Skeletal muscle satellite cell (primary cell): ENCODE data around the gene MORF4L2.
"Not testable (repeated sequence)": the region's sequence is repeated elsewhere in the genome, so short reads cannot be mapped to it uniquely, and the experiment has no call there.

ENCODE experiments used
- H3K27me3 ChIP-seq: 2 replicates; pipeline ENCODE4 v1.7.0; 2013; ENCODE audit warnings: low read length; ENCODE audit not compliant: control insufficient read depth, insufficient read depth
- H3K36me3 ChIP-seq: 2 replicates; pipeline ENCODE4 v1.7.0; 2013; ENCODE audit warnings: mild to moderate bottlenecking, control low read depth, low read length; ENCODE audit not compliant: insufficient read depth
- H3K4me1 ChIP-seq: 2 replicates; pipeline ENCODE4 v1.7.0; 2013; ENCODE audit warnings: low read length; ENCODE audit not compliant: control insufficient read depth, insufficient read depth
- H3K4me2 ChIP-seq: 2 replicates; pipeline ENCODE4 v1.7.0; 2013; ENCODE audit warnings: mild to moderate bottlenecking, low read length
- H3K4me3 ChIP-seq: 2 replicates; pipeline ENCODE4 v1.7.0; 2013; ENCODE audit warnings: low read length
- H3K9ac ChIP-seq: 2 replicates; pipeline ENCODE4 v1.7.0; 2013; ENCODE audit warnings: mild to moderate bottlenecking, low read depth, low read length, moderate library complexity
- H3K9me3 ChIP-seq: replicated peaks from 2 replicates; pipeline ENCODE4 v1.7.0; 2013; ENCODE audit warnings: mild to moderate bottlenecking, control low read depth, low read length

MORF4L2 gene

GRCh38 chrX:103647630-103648029 is 38.9 kb downstream of the MORF4L2 start:
- no peak overlapping the region for H3K9ac ChIP-seq
- no peaks in the 10 kb centered on the region for H3K36me3 ChIP-seq
- peaks cover 4% of the 10 kb centered on the region for H3K27me3 ChIP-seq
- H3K9me3 ChIP-seq: no peaks in the 10 kb centered on the region
- H3K4me1 ChIP-seq: peaks cover 5% of the 10 kb centered on the region
- H3K4me3 ChIP-seq: no peak overlapping the region
- no peak overlapping the region for H3K4me2 ChIP-seq

- peaks cover 20% of the 10 kb centered on the region for H3K4me1 ChIP-seq
- no peaks in the 10 kb centered on the region for H3K36me3 ChIP-seq
- H3K4me2 ChIP-seq: no peak overlapping the region
- H3K9me3 ChIP-seq: no peaks in the 10 kb centered on the region
- H3K4me3 ChIP-seq: no peak overlapping the region
- no peak overlapping the region for H3K9ac ChIP-seq
- H3K27me3 ChIP-seq: peaks cover 4% of the 10 kb centered on the region
These were observed 42.4 kb downstream of the MORF4L2 start for GRCh38 chrX:103644125-103644524.

GRCh38 chrX:103640401-103641155 is 45.9 kb downstream of the MORF4L2 start:
- H3K9ac ChIP-seq: peak overlapping the region; percentile 19
- H3K36me3 ChIP-seq: no peaks in the 10 kb centered on the region
- no peak overlapping the region for H3K4me2 ChIP-seq
- no peak overlapping the region for H3K4me3 ChIP-seq
- no peaks in the 10 kb centered on the region for H3K9me3 ChIP-seq
- H3K27me3 ChIP-seq: peaks cover 4% of the 10 kb centered on the region
- peaks cover 37% of the 10 kb centered on the region for H3K4me1 ChIP-seq

GRCh38 chrX:103638479-103639346 is 47.8 kb downstream of the MORF4L2 start:
- H3K9me3 ChIP-seq, H3K4me2 ChIP-seq, H3K36me3 ChIP-seq, H3K4me3 ChIP-seq, H3K27me3 ChIP-seq, H3K9ac ChIP-seq: not testable (repeated sequence)
- peaks cover 41% of the 10 kb centered on the region for H3K4me1 ChIP-seq

GRCh38 chrX:103637604-103638338 is 48.7 kb downstream of the MORF4L2 start:
- Histone ChIP-seq H3K4me2 (no peak overlapping the region), H3K4me3 (no peak overlapping the region), H3K9me3 (no peaks in the 10 kb centered on the region), H3K27me3 (no peaks in the 10 kb centered on the region), H3K4me1 (peaks cover 41% of the 10 kb centered on the region), H3K9ac (no peak overlapping the region), H3K36me3 (no peaks in the 10 kb centered on the region)

GRCh38 chrX:103635436-103635835 is 51.1 kb downstream of the MORF4L2 start:
- Histone ChIP-seq H3K4me2 (no peak overlapping the region), H3K4me3 (no peak overlapping the region), H3K9me3 (no peaks in the 10 kb centered on the region), H3K36me3 (no peaks in the 10 kb centered on the region), H3K27me3 (no peaks in the 10 kb centered on the region), H3K4me1 (peaks cover 34% of the 10 kb centered on the region), H3K9ac (no peak overlapping the region)

- peak overlapping the region; percentile 43 for H3K4me3 ChIP-seq
- H3K9me3 ChIP-seq: no peaks in the 10 kb centered on the region
- peak overlapping the region; percentile 86 for H3K4me2 ChIP-seq
- H3K9ac ChIP-seq: no peak overlapping the region
- no peaks in the 10 kb centered on the region for H3K36me3 ChIP-seq
- H3K27me3 ChIP-seq: no peaks in the 10 kb centered on the region
- peaks cover 9% of the 10 kb centered on the region for H3K4me1 ChIP-seq
These were observed 55.4 kb downstream of the MORF4L2 start for GRCh38 chrX:103631145-103631544.

GRCh38 chrX:103630171-103630511 is 56.4 kb downstream of the MORF4L2 start:
- Histone ChIP-seq H3K4me1 (peaks cover 4% of the 10 kb centered on the region), H3K9me3 (no peaks in the 10 kb centered on the region), H3K36me3 (no peaks in the 10 kb centered on the region), H3K9ac (peak overlapping the region; percentile 94), H3K27me3 (no peaks in the 10 kb centered on the region), H3K4me2 (peak overlapping the region; percentile 86), H3K4me3 (peak overlapping the region; percentile 79)

- H3K4me3 ChIP-seq: peak overlapping the region; percentile 79
- peaks cover 4% of the 10 kb centered on the region for H3K4me1 ChIP-seq
- H3K9me3 ChIP-seq: no peaks in the 10 kb centered on the region
- H3K9ac ChIP-seq: peak overlapping the region; percentile 94
- H3K36me3 ChIP-seq: no peaks in the 10 kb centered on the region
- no peaks in the 10 kb centered on the region for H3K27me3 ChIP-seq
- H3K4me2 ChIP-seq: peak overlapping the region; percentile 86
These were observed 57.0 kb downstream of the MORF4L2 start for GRCh38 chrX:103629318-103630170.

GRCh38 chrX:103628386-103629317 is 57.8 kb downstream of the MORF4L2 start, which contains the start of gene TCEAL1:
TSS of gene TCEAL1 (plus strand) at chrX:103628975. CDS start at chrX:103629917, 942 bp downstream.
- peak within 1 kb of the TSS; percentile 94 for H3K9ac ChIP-seq
- no peaks in the 10 kb centered on the region for H3K9me3 ChIP-seq
- H3K36me3 ChIP-seq: no peaks in the 10 kb centered on the region
- peaks cover 4% of the 10 kb centered on the region for H3K4me1 ChIP-seq
- H3K4me2 ChIP-seq: peak within 1 kb of the TSS; percentile 86
- H3K27me3 ChIP-seq: no peaks in the 10 kb centered on the region
- peak within 1 kb of the TSS; percentile 79 for H3K4me3 ChIP-seq
